Left lung (tissue), 10 donors: ENCODE results near the gene TRAF3IP1. TPM values are rescaled to one million over a fixed set of nuclear protein-coding genes. Genes with fewer than 3 reads are reported as not detected.
A peak's percentile ranks its signal among the peaks of the same experiment; 100 is the strongest.

Experiments
- ATAC-seq: fragments of 200-7000 bp; cut with Tn5 transposase; one replicate; pipeline ENCODE4 v1.9.1; 2020; ENCODE audit warnings: moderate library complexity
- DNase-seq, 4 donors: peaks; one replicate each; pipeline ENCODE4 v3.0.0-alpha.2; 2013 to 2020
- H3K27ac ChIP-seq, 2 donors: fragments of 200-600 bp; sonication (generic) in 1 of 2; one replicate each; pipeline versions ENCODE4 v1.5.0 to v1.8.0; 2020 to 2021
- H3K27me3 ChIP-seq, 2 donors: fragments of 200-600 bp; sonication (generic) in 1 of 2; one replicate each; pipeline versions ENCODE4 v1.5.0 to v1.8.0; 2020 to 2021
- H3K36me3 ChIP-seq, 2 donors: fragments of 200-600 bp; sonication (generic) in 1 of 2; one replicate each; pipeline versions ENCODE4 v1.5.0 to v1.8.0; 2020 to 2021
- H3K4me1 ChIP-seq, 2 donors: fragments of 200-600 bp; one replicate each; pipeline ENCODE4 v1.8.0; 2021
- H3K4me3 ChIP-seq, 2 donors: fragments of 200-600 bp; sonication (generic) in 1 of 2; one replicate each; pipeline versions ENCODE4 v1.5.0 to v1.8.0; 2020 to 2021; ENCODE audit warnings: mild to moderate bottlenecking in 1 of 2
- H3K9me3 ChIP-seq, 2 donors: fragments of 200-600 bp; sonication (generic) in 1 of 2; one replicate each; pipeline versions ENCODE4 v1.5.0 to v1.8.0; 2020 to 2021
- intact Hi-C, 2 donors: fragments of 100-400 bp; cut with DNase I; formaldehyde crosslinking; loops; one replicate each; pipeline versions ENCODE4 v1.11.2 to v1.14.2; 2022
- polyA plus RNA-seq, 6 donors: library from polyadenylated mRNA; unstranded; fragments of 120-200 nt; gene quantifications; one replicate each; pipeline ENCODE4 v1.2.1, GENCODE V29; 2013; ENCODE audit not compliant: insufficient read length in 6 of 6
- total RNA-seq, 2 donors: library from RNA; stranded (reverse); fragmentation: NEBNext Ultra II Directional; extraction: Animal tissue kit (Norgen Biotek cat#: 25700); gene quantifications; one replicate each; pipeline ENCODE4 v1.2.1, GENCODE V29; 2021
- TF ChIP-seq, protein P1 (sequence below), 2 donors: fragments of 200-600 bp; sonication (generic) in 1 of 2; IDR thresholded peaks; one replicate each; pipeline versions ENCODE4 v1.5.0 to v1.8.0; 2021; ENCODE audit warnings: antibody characterized with exemption in 2 of 2
- donor health status: DM: no; HTN: yes; CAD: no.
- donor health status: DM: no; HTN: no; CAD: no.

Gene TRAF3IP1
- total and polyA plus RNA-seq, 8 donors = 11.6 to 22.6 (median 19.7) TPM

- Histone ChIP-seq H3K36me3 (peaks cover 0 to under 1% of the 10 kb centered on the region in 2 donors), H3K27me3 (no peaks in the 10 kb centered on the region), H3K27ac (no peak overlapping the region), H3K4me3 (no peak overlapping the region), H3K4me1 (peaks cover 23 to 49% of the 10 kb centered on the region in 2 donors), H3K9me3 (no peaks in the 10 kb centered on the region)
- intact Hi-C loops = no loop called here
- no peak for ATAC-seq
- TF ChIP-seq, protein P1, sequence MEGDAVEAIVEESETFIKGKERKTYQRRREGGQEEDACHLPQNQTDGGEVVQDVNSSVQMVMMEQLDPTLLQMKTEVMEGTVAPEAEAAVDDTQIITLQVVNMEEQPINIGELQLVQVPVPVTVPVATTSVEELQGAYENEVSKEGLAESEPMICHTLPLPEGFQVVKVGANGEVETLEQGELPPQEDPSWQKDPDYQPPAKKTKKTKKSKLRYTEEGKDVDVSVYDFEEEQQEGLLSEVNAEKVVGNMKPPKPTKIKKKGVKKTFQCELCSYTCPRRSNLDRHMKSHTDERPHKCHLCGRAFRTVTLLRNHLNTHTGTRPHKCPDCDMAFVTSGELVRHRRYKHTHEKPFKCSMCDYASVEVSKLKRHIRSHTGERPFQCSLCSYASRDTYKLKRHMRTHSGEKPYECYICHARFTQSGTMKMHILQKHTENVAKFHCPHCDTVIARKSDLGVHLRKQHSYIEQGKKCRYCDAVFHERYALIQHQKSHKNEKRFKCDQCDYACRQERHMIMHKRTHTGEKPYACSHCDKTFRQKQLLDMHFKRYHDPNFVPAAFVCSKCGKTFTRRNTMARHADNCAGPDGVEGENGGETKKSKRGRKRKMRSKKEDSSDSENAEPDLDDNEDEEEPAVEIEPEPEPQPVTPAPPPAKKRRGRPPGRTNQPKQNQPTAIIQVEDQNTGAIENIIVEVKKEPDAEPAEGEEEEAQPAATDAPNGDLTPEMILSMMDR (IDR thresholded peaks at IDR 0.05) = no peak
- DNase-seq = peak in 1 of 4 donors; percentile 55
These were observed 38.4 kb upstream of the TRAF3IP1 start for GRCh38 chr2:238281826-238282480.

- peaks cover 29 to 60% of the 10 kb centered on the region in 2 donors for H3K4me1 ChIP-seq
- intact Hi-C loops = no loop called here
These were observed 37.2 kb upstream of the TRAF3IP1 start for GRCh38 chr2:238282861-238283738.

GRCh38 chr2:238284802-238285515 is 35.4 kb upstream of the TRAF3IP1 start:
- DNase-seq (no peak), ATAC-seq (no peak)
- no peak overlapping the region for H3K4me3 ChIP-seq
- TF ChIP-seq, protein P1 (IDR thresholded peaks at IDR 0.05) = no peak
- no peaks in the 10 kb centered on the region for H3K36me3 ChIP-seq
- peak overlapping the region; percentile 87 to 93 for H3K27ac ChIP-seq
- H3K4me1 ChIP-seq = peaks cover 35 to 69% of the 10 kb centered on the region in 2 donors
- H3K27me3 ChIP-seq = no peaks in the 10 kb centered on the region
- no peaks in the 10 kb centered on the region for H3K9me3 ChIP-seq
- intact Hi-C loops = no loop called here

More at GRCh38 chr2:238282861-238283738, 37.2 kb upstream of the TRAF3IP1 start:
- ATAC-seq (no peak), DNase-seq (peak in 1 of 4 donors; percentile 41)
- H3K9me3 ChIP-seq = no peaks in the 10 kb centered on the region
- no peaks in the 10 kb centered on the region for H3K36me3 ChIP-seq
- no peak overlapping the region for H3K4me3 ChIP-seq
- H3K27ac ChIP-seq = no peak overlapping the region
- TF ChIP-seq, protein P1 (IDR thresholded peaks at IDR 0.05) = no peak
- no peaks in the 10 kb centered on the region for H3K27me3 ChIP-seq

DNA sequence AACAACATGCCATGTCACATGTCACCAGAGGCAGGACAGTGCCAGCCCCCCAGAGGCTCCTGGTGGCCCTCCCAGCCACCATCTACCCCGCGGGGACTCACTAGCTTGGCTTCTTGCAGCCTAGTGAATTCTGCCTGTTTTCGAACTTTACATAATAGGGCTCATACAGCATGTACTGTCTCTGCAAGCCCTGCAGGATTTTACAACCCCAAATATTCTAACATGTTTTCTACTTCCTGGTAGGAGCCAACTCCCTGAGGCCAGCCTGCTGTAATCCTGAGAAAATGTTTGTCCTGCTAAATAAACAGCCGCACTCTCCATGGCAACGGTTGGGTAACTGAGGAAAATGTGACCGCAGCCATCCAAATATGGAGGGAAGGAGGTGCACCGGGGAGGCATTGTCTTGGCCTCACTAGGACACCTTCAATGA is 34.6 kb upstream of the TRAF3IP1 start:
- Histone ChIP-seq H3K9me3 (no peaks in the 10 kb centered on the region), H3K4me1 (peaks cover 35 to 71% of the 10 kb centered on the region in 2 donors), H3K4me3 (no peak overlapping the region), H3K27me3 (no peaks in the 10 kb centered on the region), H3K36me3 (no peaks in the 10 kb centered on the region), H3K27ac (peak overlapping the region; percentile 87 to 93)
- ATAC-seq = peak; percentile 62
- intact Hi-C loops = no loop called here
- DNase-seq = peak in 3 of 4 donors; percentile 72 to 90 (median 85)
- TF ChIP-seq, protein P1 (IDR thresholded peaks at IDR 0.05) = no peak
